Aorta (tissue), 5 donors: ENCODE measurements around the gene AHNAK. TPM values are rescaled to one million over a fixed set of nuclear protein-coding genes. Genes with fewer than 3 reads are reported as not detected.
A peak's percentile ranks its signal among the peaks of the same experiment; 100 is the strongest.

Source experiments
- ATAC-seq: fragments of 200-7000 bp; cut with Tn5 transposase; one replicate; pipeline ENCODE4 v1.9.1; 2022; ENCODE audit warnings: moderate library complexity; ENCODE audit not compliant: low FRiP score
- DNase-seq, 2 donors: peaks; one replicate each; pipeline ENCODE4 v3.0.0-alpha.2; 2020
- H3K27ac ChIP-seq, 2 donors: one replicate each; pipeline ENCODE4 v1.5.1; 2013; ENCODE audit warnings: low read length in 2 of 2, mild to moderate bottlenecking in 2 of 2, moderate library complexity in 2 of 2, control low read depth in 1 of 2, inconsistent platforms in 1 of 2, low read depth in 1 of 2
- H3K27me3 ChIP-seq, 2 donors: one replicate each; pipeline ENCODE4 v1.6.1; 2013; ENCODE audit warnings: control low read depth in 1 of 2, low read length in 1 of 2, mild to moderate bottlenecking in 1 of 2, moderate library complexity in 1 of 2; ENCODE audit not compliant: insufficient read depth in 2 of 2, control insufficient read depth in 1 of 2
- H3K36me3 ChIP-seq, 2 donors: one replicate each; pipeline ENCODE4 v1.6.1; 2013; ENCODE audit warnings: control low read depth in 1 of 2, low read length in 1 of 2, mild to moderate bottlenecking in 1 of 2; ENCODE audit not compliant: insufficient read depth in 2 of 2, control insufficient read depth in 1 of 2
- H3K4me1 ChIP-seq, 2 donors: one replicate each; pipeline ENCODE4 v1.6.1; 2013; ENCODE audit warnings: low read length in 2 of 2, control low read depth in 1 of 2, mild to moderate bottlenecking in 1 of 2, moderate library complexity in 1 of 2; ENCODE audit not compliant: insufficient read depth in 2 of 2, control insufficient read depth in 1 of 2
- H3K4me3 ChIP-seq, 2 donors: one replicate each; pipeline ENCODE4 v1.5.1; 2013; ENCODE audit warnings: low read length in 2 of 2, control low read depth in 1 of 2, mild to moderate bottlenecking in 1 of 2
- H3K9me3 ChIP-seq: one replicate; pipeline ENCODE4 v1.6.1; 2013; ENCODE audit warnings: mild to moderate bottlenecking, low read length; ENCODE audit not compliant: control insufficient read depth
- WGBS, 2 donors: extraction: QIAGEN DNeasy Blood & Tissue Kit; methylation state at CpG; one replicate each; pipeline ENCODE4 v1.1.7; 2013; 5-methylcytosine and 5-hydroxymethylcytosine counted together
- intact Hi-C, 2 donors: fragments of 100-400 bp; cut with DNase I; formaldehyde crosslinking; loops; one replicate each; pipeline versions ENCODE4 v1.14.2 to v1.15.0; 2022
- polyA plus RNA-seq, 2 donors: library from polyadenylated mRNA; stranded (reverse); fragments of 200-250 nt; gene quantifications; one replicate each; pipeline ENCODE4 v1.2.3, GENCODE V29; 2013
- total RNA-seq, 2 donors: library from RNA; stranded (reverse); fragmentation: NEBNext Ultra II Directional; extraction: Animal tissue kit (Norgen Biotek cat#: 25700); gene quantifications; one replicate each; pipeline ENCODE4 v1.2.1, GENCODE V29; 2021
- donor health status: healthy with polysubstance abuse.
- donor health status: Bipolar disorder and iron deficiency.
- donor health status: DM: no; HTN: no; CAD: no.
- donor health status: DM: no; HTN: no; CAD: no.
- donor health status: DM: yes; HTN: yes; CAD: no.

The AHNAK gene
- total and polyA plus RNA-seq, 4 donors: 146 to 1,263 (median 693) TPM

DNA sequence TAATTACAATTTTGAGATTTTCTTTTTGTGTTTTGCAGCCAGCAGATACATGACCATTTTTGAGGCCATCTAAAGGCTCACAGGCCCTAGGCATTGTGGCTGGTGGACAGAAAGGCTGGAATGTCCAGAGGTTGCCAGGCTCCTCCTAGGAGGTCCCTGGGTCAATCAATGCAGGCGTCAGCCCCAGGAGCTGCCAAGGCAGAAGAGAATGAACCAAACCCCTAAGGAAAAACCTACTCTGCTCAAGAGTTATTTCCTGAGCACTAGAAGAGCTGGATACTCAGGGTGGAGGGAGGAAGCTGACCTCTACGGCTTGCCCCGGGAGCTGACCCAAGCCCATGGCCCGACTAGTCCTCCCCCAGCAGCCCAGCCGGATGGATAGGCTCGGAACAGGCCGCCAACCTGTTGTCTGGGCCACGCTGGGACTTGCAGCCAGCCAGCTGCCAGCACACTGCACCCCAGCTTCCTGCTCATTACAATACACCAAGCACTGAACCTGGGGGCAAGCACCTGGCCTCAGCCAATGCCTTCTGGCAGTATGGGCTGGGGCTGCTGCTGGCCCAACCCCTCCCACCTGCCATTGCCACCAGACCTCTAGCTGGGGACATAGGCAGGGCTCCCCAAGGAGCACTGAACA, 133.4 kb downstream of the AHNAK start:
- Histone ChIP-seq H3K36me3 (no peaks in the 10 kb centered on the region), H3K27me3 (no peaks in the 10 kb centered on the region), H3K9me3 (no peaks in the 10 kb centered on the region), H3K4me1 (no peaks in the 10 kb centered on the region), H3K27ac (no peak overlapping the region), H3K4me3 (no peak overlapping the region)
- no peak for DNase-seq
- intact Hi-C loops: no loop called here
- ATAC-seq: no peak
- WGBS, 2 donors: 79 to 84% methylated on average over 8 of the region's 8 CpGs

DNA sequence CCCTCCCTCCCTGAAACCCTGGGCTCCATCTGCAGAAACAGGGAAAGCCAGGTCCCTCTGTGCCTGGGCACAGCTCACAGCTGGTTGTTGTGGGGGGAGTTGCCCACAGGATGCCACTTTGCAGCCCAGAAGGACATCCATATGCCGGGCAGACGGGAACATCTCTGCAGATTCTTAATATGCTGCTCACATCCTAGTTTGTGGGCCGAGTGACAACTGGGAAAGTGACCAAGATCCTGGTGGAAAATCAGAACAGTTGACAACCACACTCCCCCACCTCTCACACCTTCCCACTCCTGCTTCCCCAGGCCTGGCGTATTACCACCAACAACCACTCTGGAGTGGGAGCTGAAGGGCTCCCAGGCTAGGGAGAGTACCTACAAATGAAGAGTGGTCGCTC, 135.1 kb downstream of the AHNAK start:
- H3K27ac ChIP-seq: no peak overlapping the region
- no peak for ATAC-seq

DNA sequence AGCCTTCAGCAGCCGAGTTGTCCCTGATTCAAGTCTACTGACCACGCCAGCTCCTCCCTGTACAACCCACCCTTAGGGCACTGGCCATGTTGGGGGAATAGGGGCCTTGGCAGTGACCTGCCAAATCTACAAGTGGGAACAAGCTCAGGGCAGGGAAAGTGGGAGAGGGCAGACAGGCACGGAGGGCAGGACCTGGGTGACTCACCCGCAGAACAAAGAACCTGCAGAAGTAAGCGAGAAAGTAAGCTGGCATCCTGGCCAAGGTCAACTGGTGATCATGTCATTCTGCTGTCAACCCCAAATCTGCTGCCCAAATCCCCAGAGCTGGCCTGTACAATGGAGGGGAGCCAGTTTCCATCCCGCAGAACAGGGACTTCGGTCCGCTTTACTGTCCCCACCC, 135.6 kb downstream of the AHNAK start:
- 80 to 87% methylated on average over 8 of the region's 8 CpGs for WGBS, 2 donors
- ATAC-seq (no peak), DNase-seq (no peak)
- H3K9me3 ChIP-seq: no peaks in the 10 kb centered on the region
- no peak overlapping the region for H3K4me3 ChIP-seq
- H3K27ac ChIP-seq: no peak overlapping the region
- H3K4me1 ChIP-seq: no peaks in the 10 kb centered on the region
- no peaks in the 10 kb centered on the region for H3K36me3 ChIP-seq
- intact Hi-C loops: no loop called here
- no peaks in the 10 kb centered on the region for H3K27me3 ChIP-seq

More for the DNA sequence above, 135.1 kb downstream of the AHNAK start:
- Histone ChIP-seq H3K4me1 (no peaks in the 10 kb centered on the region), H3K27me3 (no peaks in the 10 kb centered on the region), H3K9me3 (no peaks in the 10 kb centered on the region), H3K36me3 (no peaks in the 10 kb centered on the region), H3K4me3 (no peak overlapping the region)
- intact Hi-C loops: no loop called here
- DNase-seq: no peak
- WGBS, 2 donors: 87% methylated on average over 5 of the region's 5 CpGs

DNA sequence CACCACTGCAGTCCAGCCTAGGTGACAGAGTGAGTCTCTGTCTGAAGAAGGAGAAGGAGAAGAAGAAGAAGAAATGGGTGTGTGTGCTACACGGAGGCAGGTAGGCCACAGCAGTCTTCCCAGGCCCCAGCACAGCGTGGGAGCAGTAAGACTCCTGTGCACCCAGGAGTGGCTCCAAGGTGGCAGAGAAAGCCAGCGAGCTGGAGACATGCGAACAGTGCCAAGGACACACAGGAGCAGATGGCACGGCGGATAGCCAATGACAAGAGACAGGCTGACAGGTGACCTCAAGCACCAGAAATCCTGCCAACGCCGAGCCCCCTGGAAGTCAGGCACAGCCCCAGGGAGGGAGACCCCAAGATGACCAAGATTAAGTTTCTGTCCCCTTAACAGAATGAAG, 136.8 kb downstream of the AHNAK start:
- intact Hi-C loops: no loop called here
- WGBS, 2 donors: 90 to 94% methylated on average over 8 of the region's 8 CpGs
- Histone ChIP-seq H3K4me3 (no peak overlapping the region), H3K4me1 (no peaks in the 10 kb centered on the region), H3K27ac (no peak overlapping the region), H3K9me3 (no peaks in the 10 kb centered on the region), H3K27me3 (no peaks in the 10 kb centered on the region), H3K36me3 (no peaks in the 10 kb centered on the region)
- ATAC-seq (no peak), DNase-seq (no peak)

DNA sequence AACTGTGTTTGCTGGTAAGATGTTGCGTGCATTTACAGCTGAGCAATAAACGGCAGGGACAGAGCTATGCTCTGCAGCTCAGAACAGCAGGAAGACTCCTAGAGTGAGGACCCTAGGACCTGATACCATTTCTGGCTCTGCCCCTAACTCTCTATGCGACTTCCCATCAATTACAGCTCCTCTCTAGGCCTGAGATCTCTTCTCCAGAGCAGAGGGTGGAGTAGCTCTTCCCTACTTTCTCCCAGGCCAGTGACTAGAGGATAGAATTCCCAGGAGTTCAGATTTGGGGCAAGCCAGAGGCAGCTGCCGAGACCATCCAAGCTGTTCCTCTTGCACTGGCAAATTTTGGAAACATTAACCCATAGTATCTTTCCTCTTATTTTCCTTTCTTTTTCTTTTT, 140.6 kb downstream of the AHNAK start:
- H3K4me1 ChIP-seq: peaks cover 0 to 5% of the 10 kb centered on the region in 2 donors
- no peaks in the 10 kb centered on the region for H3K9me3 ChIP-seq
- 70 to 79% methylated on average over 4 of the region's 4 CpGs for WGBS, 2 donors
- no peak for ATAC-seq
- no peaks in the 10 kb centered on the region for H3K36me3 ChIP-seq
- H3K27ac ChIP-seq: no peak overlapping the region
- H3K4me3 ChIP-seq: no peak overlapping the region
- no peaks in the 10 kb centered on the region for H3K27me3 ChIP-seq
- intact Hi-C loops: no loop called here
- DNase-seq: no peak

DNA sequence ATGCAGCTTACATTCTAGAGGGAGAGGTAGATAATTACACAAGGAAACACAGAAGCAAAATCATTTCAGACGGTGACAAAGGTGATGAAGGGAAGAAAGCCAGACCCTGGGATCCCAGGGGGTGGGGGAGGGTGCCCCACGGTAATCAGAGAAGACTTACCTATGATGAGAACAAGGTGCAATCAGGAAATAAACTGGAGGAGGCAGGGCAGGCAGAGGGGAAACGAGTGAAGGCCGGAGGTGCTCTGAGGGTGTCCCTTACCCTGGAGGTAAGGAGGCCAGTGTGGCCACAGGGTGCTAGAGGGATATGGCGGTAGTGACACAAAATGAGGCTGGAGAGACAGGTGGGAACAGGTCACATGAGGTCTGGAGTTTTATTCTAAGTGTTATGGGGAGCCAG, 141.7 kb downstream of the AHNAK start:
- Histone ChIP-seq H3K9me3 (no peaks in the 10 kb centered on the region), H3K4me3 (no peak overlapping the region), H3K36me3 (no peaks in the 10 kb centered on the region), H3K27me3 (no peaks in the 10 kb centered on the region), H3K4me1 (peaks cover 0 to 7% of the 10 kb centered on the region in 2 donors), H3K27ac (no peak overlapping the region)
- DNase-seq (no peak), ATAC-seq (no peak)
- 91 to 93% methylated on average over 5 of the region's 5 CpGs for WGBS, 2 donors
- intact Hi-C loops: loop anchor here in 1 of 2 donors (5.0 kb wide), 1 partner anchor 152 kb away; no protein-coding TSS in a partner anchor

DNA sequence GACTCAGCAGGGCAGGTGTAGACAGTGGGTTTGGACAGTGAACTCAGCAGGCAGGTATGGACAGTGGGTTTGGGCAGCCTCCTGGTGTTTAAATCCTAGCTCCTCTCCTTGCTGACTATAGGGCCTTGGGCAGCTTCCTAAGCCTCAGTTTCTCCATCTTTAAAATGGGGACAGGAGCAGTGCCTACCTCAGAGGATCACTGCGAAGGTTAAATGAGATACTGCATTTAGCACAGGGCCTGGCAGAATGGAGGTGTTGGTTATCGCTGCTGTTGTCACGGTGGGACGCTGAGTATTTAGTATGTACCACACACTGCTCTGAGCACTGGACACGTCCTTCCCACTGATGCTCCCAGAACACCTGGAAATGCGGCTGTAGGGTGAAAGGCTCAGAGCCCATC, 142.2 kb downstream of the AHNAK start:
- H3K27ac ChIP-seq: no peak overlapping the region
- WGBS, 2 donors: 95 to 96% methylated on average over 6 of the region's 6 CpGs
- intact Hi-C loops: loop anchor here in 1 of 2 donors (5.0 kb wide), 1 partner anchor 153 kb away; no protein-coding TSS in a partner anchor
- no peak overlapping the region for H3K4me3 ChIP-seq
- no peaks in the 10 kb centered on the region for H3K36me3 ChIP-seq
- no peak for DNase-seq
- no peaks in the 10 kb centered on the region for H3K27me3 ChIP-seq
- no peak for ATAC-seq
- H3K9me3 ChIP-seq: no peaks in the 10 kb centered on the region
- peaks cover 0 to 9% of the 10 kb centered on the region in 2 donors for H3K4me1 ChIP-seq

DNA sequence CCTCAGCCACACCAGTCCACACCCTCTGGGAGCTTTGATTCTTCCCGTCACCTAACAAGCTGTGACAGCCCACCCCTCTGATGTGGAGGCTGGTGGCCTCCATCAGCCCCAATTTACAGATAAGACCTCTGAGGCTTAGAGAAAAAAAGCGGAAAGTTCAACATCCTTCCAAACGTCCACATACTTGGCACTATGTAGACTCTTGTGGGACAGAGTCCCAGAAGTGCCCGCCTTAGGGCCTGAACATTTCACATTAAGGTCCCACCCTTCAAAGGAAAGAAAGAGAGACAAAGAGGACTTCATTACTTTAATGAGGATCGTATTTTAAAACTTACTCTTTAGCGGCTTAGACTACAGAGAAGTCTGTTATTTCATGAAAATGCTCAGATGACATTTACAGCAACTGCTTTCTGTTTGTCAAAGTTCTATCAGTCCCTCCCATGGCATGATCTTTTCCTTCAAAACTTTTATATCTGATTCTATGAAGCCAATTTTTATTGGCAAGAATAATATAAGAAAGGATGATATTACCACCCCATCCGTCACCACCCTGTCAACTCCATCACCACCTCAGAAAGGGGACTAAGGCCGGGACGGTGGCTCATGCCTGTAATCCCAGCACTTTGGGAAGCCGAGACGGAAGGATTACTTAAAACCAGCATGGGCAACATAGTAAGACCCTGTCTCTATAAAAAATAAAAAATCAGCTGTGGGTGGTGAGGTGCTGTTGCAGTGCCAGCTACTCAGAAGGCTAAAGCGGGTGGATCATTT, 143.5 kb downstream of the AHNAK start:
- whole genome bisulfite sequencing, 2 donors: 6 to 11% methylated on average over 12 of the region's 12 CpGs
- Histone ChIP-seq H3K27ac (peak overlapping the region; percentile 19 to 39), H3K4me3 (no peak overlapping the region), H3K36me3 (no peaks in the 10 kb centered on the region), H3K4me1 (peaks cover 0 to 11% of the 10 kb centered on the region in 2 donors), H3K9me3 (no peaks in the 10 kb centered on the region), H3K27me3 (no peaks in the 10 kb centered on the region)
- intact Hi-C loops: loop anchor here in 1 of 2 donors (5.0 kb wide), 1 partner anchor 154 kb away; no protein-coding TSS in a partner anchor
- DNase-seq: peak in 1 of 2 donors; percentile 63
- ATAC-seq: no peak
